Neural progenitor cell (in vitro differentiated cells): ENCODE data around the gene IQSEC1.

ENCODE experiments used
- EZH2 ChIP-seq: fragments of 200-600 bp; sonication (generic); IDR thresholded peaks from 2 replicates; pipeline ENCODE4 v1.6.1; 2017; ENCODE audit warnings: antibody characterized with exemption, mild to moderate bottlenecking, moderate library complexity
- TF ChIP-seq, protein P1 (sequence below): fragments of 200-600 bp; sonication (generic); IDR thresholded peaks from 2 replicates; pipeline ENCODE4 v1.5.1; 2017; ENCODE audit warnings: antibody characterized with exemption, mild to moderate bottlenecking

- TF ChIP-seq, protein P1, sequence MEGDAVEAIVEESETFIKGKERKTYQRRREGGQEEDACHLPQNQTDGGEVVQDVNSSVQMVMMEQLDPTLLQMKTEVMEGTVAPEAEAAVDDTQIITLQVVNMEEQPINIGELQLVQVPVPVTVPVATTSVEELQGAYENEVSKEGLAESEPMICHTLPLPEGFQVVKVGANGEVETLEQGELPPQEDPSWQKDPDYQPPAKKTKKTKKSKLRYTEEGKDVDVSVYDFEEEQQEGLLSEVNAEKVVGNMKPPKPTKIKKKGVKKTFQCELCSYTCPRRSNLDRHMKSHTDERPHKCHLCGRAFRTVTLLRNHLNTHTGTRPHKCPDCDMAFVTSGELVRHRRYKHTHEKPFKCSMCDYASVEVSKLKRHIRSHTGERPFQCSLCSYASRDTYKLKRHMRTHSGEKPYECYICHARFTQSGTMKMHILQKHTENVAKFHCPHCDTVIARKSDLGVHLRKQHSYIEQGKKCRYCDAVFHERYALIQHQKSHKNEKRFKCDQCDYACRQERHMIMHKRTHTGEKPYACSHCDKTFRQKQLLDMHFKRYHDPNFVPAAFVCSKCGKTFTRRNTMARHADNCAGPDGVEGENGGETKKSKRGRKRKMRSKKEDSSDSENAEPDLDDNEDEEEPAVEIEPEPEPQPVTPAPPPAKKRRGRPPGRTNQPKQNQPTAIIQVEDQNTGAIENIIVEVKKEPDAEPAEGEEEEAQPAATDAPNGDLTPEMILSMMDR: no peak
- no peak for TF ChIP-seq EZH2
Observed at GRCh38 chr3:13042127-13042701, 31.0 kb downstream of the IQSEC1 start.
